ENCODE data around the gene SPRR4.

- TF ChIP-seq CTCF (IDR thresholded peaks at IDR 0.05) (no peak), POLR2AphosphoS5 (IDR thresholded peaks at IDR 0.05) (no peak)
Observed at GRCh38 chr1:152972196-152972886, 1.9 kb downstream of the SPRR4 start.

Data from suprapubic skin (tissue), 3 donors.